Right cardiac atrium (tissue), 5 donors: Measurements from ENCODE around the gene LDLRAP1. TPM values are rescaled to one million over a fixed set of nuclear protein-coding genes. Genes with fewer than 3 reads are reported as not detected.

Source experiments
- ATAC-seq, 2 donors: fragments of 200-7000 bp; cut with Tn5 transposase; one replicate each; pipeline versions ENCODE4 v1.8.0 to v1.9.1; 2020; ENCODE audit warnings: moderate library complexity in 2 of 2, mild to moderate bottlenecking in 1 of 2
- DNase-seq, 3 donors: peaks; one replicate each; pipeline ENCODE4 v3.0.0-alpha.2; 2020
- H3K27ac ChIP-seq: one replicate; pipeline ENCODE4 v1.5.1; 2013; ENCODE audit warnings: mild to moderate bottlenecking, low read length, control low read depth, moderate library complexity
- H3K27me3 ChIP-seq: one replicate; pipeline ENCODE4 v1.6.1; 2013; ENCODE audit not compliant: control insufficient read depth, insufficient read depth
- H3K4me1 ChIP-seq: one replicate; pipeline ENCODE4 v1.6.1; 2013; ENCODE audit warnings: low read length; ENCODE audit not compliant: control insufficient read depth, insufficient read depth
- H3K4me3 ChIP-seq: one replicate; pipeline ENCODE4 v1.5.1; 2013; ENCODE audit warnings: low read length, control low read depth
- H3K9me3 ChIP-seq: one replicate; pipeline ENCODE4 v1.6.1; 2013; ENCODE audit warnings: low read length; ENCODE audit not compliant: control insufficient read depth
- WGBS: extraction: QIAGEN DNeasy Blood & Tissue Kit; methylation state at CpG from one replicate; pipeline ENCODE4 v1.1.7; 2013; 5-methylcytosine and 5-hydroxymethylcytosine counted together
- intact Hi-C, 4 donors: fragments of 100-400 bp; cut with DNase I; formaldehyde crosslinking; loops; one replicate each; pipeline versions ENCODE4 v1.11.0 to v1.14.0; 2022 to 2023
- polyA plus RNA-seq: library from polyadenylated mRNA; stranded (reverse); fragments of 200-250 nt; gene quantifications from one replicate; pipeline ENCODE4 v1.2.3, GENCODE V29; 2013
- total RNA-seq, 4 donors: library from RNA; stranded (reverse); fragmentation: NEBNext Ultra II Directional; extraction: Animal tissue kit (Norgen Biotek cat#: 25700); gene quantifications; one replicate each; pipeline ENCODE4 v1.2.1, GENCODE V29; 2021
- donor health status: healthy with polysubstance abuse.
- donor health status: DM: no; HTN: yes; CAD: no.
- donor health status: DM: no; HTN: no; CAD: no.
- donor health status: DM: no; HTN: yes; CAD: no; lungs with severe emphysema.
- donor health status: DM: yes; HTN: yes; CAD: no.

Gene LDLRAP1
- total and polyA plus RNA-seq, 5 donors, result 6.0 to 10.2 (median 8.7) TPM

DNA sequence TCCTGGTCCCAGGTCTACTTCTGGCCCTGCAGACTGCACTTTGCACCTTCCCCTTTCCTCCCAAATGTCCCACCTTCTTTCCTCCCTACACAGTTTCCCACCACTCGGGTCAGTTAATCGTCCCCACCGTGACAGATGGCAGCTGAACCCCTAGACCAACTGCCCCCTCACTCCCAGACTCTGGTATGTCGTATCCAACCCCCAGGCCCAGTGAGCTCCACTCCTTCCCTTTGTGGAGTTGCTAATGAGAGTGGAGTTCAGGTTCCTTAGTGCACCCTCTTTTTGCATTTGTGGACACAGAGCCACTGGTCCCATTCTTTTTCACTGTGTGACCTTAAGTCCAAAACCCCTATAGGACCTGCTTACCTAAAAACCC lies 75.0 kb downstream of the LDLRAP1 start:
- Histone ChIP-seq H3K4me1 (peaks cover 9% of the 10 kb centered on the region), H3K9me3 (no peaks in the 10 kb centered on the region), H3K27me3 (no peaks in the 10 kb centered on the region), H3K27ac (no peak overlapping the region), H3K4me3 (peak overlapping the region; percentile 98)
- ATAC-seq (no peak), DNase-seq (no peak)
- 56% methylated on average over 4 of the region's 4 CpGs for WGBS
- intact Hi-C loops, result loop anchor here (5.0 to 10.0 kb wide), 4 partner anchors 66 to 179 kb away; no protein-coding TSS in a partner anchor

Other genes with a start within 250 kb of the LDLRAP1 start
- gene TMEM50A, start 205.3 kb upstream of the LDLRAP1 start, total RNA-seq, result 100 to 1,000 TPM in 2 of 4 donors, 10 to 100 TPM in 2; 83.9 to 106 (median 98.6) TPM
- 120 TPM for gene TMEM50A, start 205.3 kb upstream of the LDLRAP1 start, polyA plus RNA-seq
- under 1 TPM; 0.54 to 0.70 (median 0.59) TPM for gene RHCE, start 122.8 kb upstream of the LDLRAP1 start, total RNA-seq
- gene RHCE, start 122.8 kb upstream of the LDLRAP1 start, polyA plus RNA-seq, result 0.43 TPM
- 10 to 100 TPM; 16.1 to 20.2 (median 17.4) TPM for gene MACO1, start 112.7 kb upstream of the LDLRAP1 start, total RNA-seq
- 8.8 TPM for gene MACO1, start 112.7 kb upstream of the LDLRAP1 start, polyA plus RNA-seq
- gene MAN1C1, start 73.2 kb downstream of the LDLRAP1 start, total RNA-seq, result 10 to 100 TPM; 10.6 to 15.7 (median 12.8) TPM
- 9.1 TPM for gene MAN1C1, start 73.2 kb downstream of the LDLRAP1 start, polyA plus RNA-seq